Purkinje cell (primary cell): Measurements from ENCODE around the gene APOL5. TPM values are rescaled to one million over a fixed set of nuclear protein-coding genes. Genes with fewer than 3 reads are reported as not detected.

Source experiments
- polyA plus RNA-seq: library from polyadenylated mRNA; unstranded; fragments of >200 nt; fragmentation: Nextera tagmentation; gene quantifications from 2 replicates; pipeline ENCODE4 v1.2.1, GENCODE V29; 2014

The APOL5 gene
- polyA plus RNA-seq = not detected in 2 replicates

GRCh38 chr22:35717572-35717971 lies at the start of gene APOL5:
Gene APOL5 (plus strand): TSS chr22:35717872. CDS start chr22:35717872, 0 bp downstream.

Other genes with a start within 250 kb of the APOL5 start
- gene RASD2, start 177.0 kb upstream of the APOL5 start, polyA plus RNA-seq = 1.9 TPM in 1 of 2 replicates, not detected in the other
- not detected in 2 replicates for gene MB, start 100.5 kb upstream of the APOL5 start, polyA plus RNA-seq
- gene APOL6, start 69.4 kb upstream of the APOL5 start, polyA plus RNA-seq = 0.27 and 1.3 TPM in 2 replicates